Left lung (tissue), 10 donors: ENCODE data around the gene WASF2. TPM values are rescaled to one million over a fixed set of nuclear protein-coding genes. Genes with fewer than 3 reads are reported as not detected.

Experiments
- ATAC-seq: fragments of 200-7000 bp; cut with Tn5 transposase; one replicate; pipeline ENCODE4 v1.9.1; 2020; ENCODE audit warnings: moderate library complexity
- DNase-seq, 4 donors: peaks; one replicate each; pipeline ENCODE4 v3.0.0-alpha.2; 2013 to 2020
- H3K27ac ChIP-seq, 2 donors: fragments of 200-600 bp; sonication (generic) in 1 of 2; one replicate each; pipeline versions ENCODE4 v1.5.0 to v1.8.0; 2020 to 2021
- H3K27me3 ChIP-seq, 2 donors: fragments of 200-600 bp; sonication (generic) in 1 of 2; one replicate each; pipeline versions ENCODE4 v1.5.0 to v1.8.0; 2020 to 2021
- H3K36me3 ChIP-seq, 2 donors: fragments of 200-600 bp; sonication (generic) in 1 of 2; one replicate each; pipeline versions ENCODE4 v1.5.0 to v1.8.0; 2020 to 2021
- H3K4me1 ChIP-seq, 2 donors: fragments of 200-600 bp; one replicate each; pipeline ENCODE4 v1.8.0; 2021
- H3K4me3 ChIP-seq, 2 donors: fragments of 200-600 bp; sonication (generic) in 1 of 2; one replicate each; pipeline versions ENCODE4 v1.5.0 to v1.8.0; 2020 to 2021; ENCODE audit warnings: mild to moderate bottlenecking in 1 of 2
- H3K9me3 ChIP-seq, 2 donors: fragments of 200-600 bp; sonication (generic) in 1 of 2; one replicate each; pipeline versions ENCODE4 v1.5.0 to v1.8.0; 2020 to 2021
- CTCF ChIP-seq, 2 donors: fragments of 200-600 bp; sonication (generic) in 1 of 2; IDR thresholded peaks; one replicate each; pipeline versions ENCODE4 v1.5.0 to v1.8.0; 2021; ENCODE audit warnings: antibody characterized with exemption in 2 of 2
- intact Hi-C, 2 donors: fragments of 100-400 bp; cut with DNase I; formaldehyde crosslinking; loops; one replicate each; pipeline versions ENCODE4 v1.11.2 to v1.14.2; 2022
- polyA plus RNA-seq, 6 donors: library from polyadenylated mRNA; unstranded; fragments of 120-200 nt; gene quantifications; one replicate each; pipeline ENCODE4 v1.2.1, GENCODE V29; 2013; ENCODE audit not compliant: insufficient read length in 6 of 6
- total RNA-seq, 2 donors: library from RNA; stranded (reverse); fragmentation: NEBNext Ultra II Directional; extraction: Animal tissue kit (Norgen Biotek cat#: 25700); gene quantifications; one replicate each; pipeline ENCODE4 v1.2.1, GENCODE V29; 2021
- donor health status: DM: no; HTN: yes; CAD: no.
- donor health status: DM: no; HTN: no; CAD: no.

The WASF2 gene
- total and polyA plus RNA-seq, 8 donors, result 108 to 147 (median 134) TPM

- ATAC-seq (no peak), DNase-seq (peak in 1 of 4 donors; percentile 72)
- no peak overlapping the region for H3K27ac ChIP-seq
- intact Hi-C loops, result no loop called here
- no peaks in the 10 kb centered on the region for H3K9me3 ChIP-seq
- H3K36me3 ChIP-seq, result peaks cover 0 to 60% of the 10 kb centered on the region in 2 donors
- TF ChIP-seq CTCF (IDR thresholded peaks at IDR 0.05), result no peak
- peaks cover 23 to 56% of the 10 kb centered on the region in 2 donors for H3K4me1 ChIP-seq
- no peak overlapping the region for H3K4me3 ChIP-seq
- H3K27me3 ChIP-seq, result peaks cover 0 to 7% of the 10 kb centered on the region in 2 donors
Measured at GRCh38 chr1:27363766-27364695, 125.9 kb downstream of the WASF2 start.

- DNase-seq (no peak), ATAC-seq (no peak)
- Histone ChIP-seq H3K4me1 (peaks cover 10 to 47% of the 10 kb centered on the region in 2 donors), H3K4me3 (no peak overlapping the region), H3K9me3 (no peaks in the 10 kb centered on the region), H3K36me3 (peaks cover 0 to 84% of the 10 kb centered on the region in 2 donors), H3K27ac (no peak overlapping the region), H3K27me3 (peaks cover 0 to 1% of the 10 kb centered on the region in 2 donors)
- intact Hi-C loops, result no loop called here
- no peak for TF ChIP-seq CTCF (IDR thresholded peaks at IDR 0.05)
Measured at GRCh38 chr1:27361553-27361952, 128.4 kb downstream of the WASF2 start.

- H3K36me3 ChIP-seq, result peaks cover 0 to 90% of the 10 kb centered on the region in 2 donors
- no peak overlapping the region for H3K27ac ChIP-seq
- peaks cover 10 to 47% of the 10 kb centered on the region in 2 donors for H3K4me1 ChIP-seq
- H3K9me3 ChIP-seq, result no peaks in the 10 kb centered on the region
- H3K4me3 ChIP-seq, result peak overlapping the region in 1 of 2 donors; percentile 44
- no peaks in the 10 kb centered on the region for H3K27me3 ChIP-seq
- ATAC-seq (no peak), DNase-seq (no peak)
- no peak for TF ChIP-seq CTCF (IDR thresholded peaks at IDR 0.05)
- intact Hi-C loops, result no loop called here
Measured at GRCh38 chr1:27361044-27361402, 128.9 kb downstream of the WASF2 start.

GRCh38 chr1:27360159-27361043, 129.6 kb downstream of the WASF2 start:
- peaks cover 10 to 47% of the 10 kb centered on the region in 2 donors for H3K4me1 ChIP-seq
- no peak for TF ChIP-seq CTCF (IDR thresholded peaks at IDR 0.05)
- intact Hi-C loops, result no loop called here
- no peak for ATAC-seq
- H3K27ac ChIP-seq, result no peak overlapping the region
- DNase-seq, result peak in 1 of 4 donors; percentile 92
- H3K9me3 ChIP-seq, result no peaks in the 10 kb centered on the region
- H3K36me3 ChIP-seq, result peaks cover 0 to 96% of the 10 kb centered on the region in 2 donors
- no peaks in the 10 kb centered on the region for H3K27me3 ChIP-seq
- H3K4me3 ChIP-seq, result peak overlapping the region in 1 of 2 donors; percentile 44

GRCh38 chr1:27359822-27360158, 130.2 kb downstream of the WASF2 start:
- intact Hi-C loops, result loop anchor here in 1 of 2 donors (5.0 kb wide), 1 partner anchor 33 kb away; the partner anchor contains the start of gene GPR3

More at GRCh38 chr1:27359822-27360158, 130.2 kb downstream of the WASF2 start:
- Histone ChIP-seq H3K9me3 (no peaks in the 10 kb centered on the region), H3K4me3 (no peak overlapping the region), H3K27ac (no peak overlapping the region), H3K27me3 (no peaks in the 10 kb centered on the region), H3K4me1 (peaks cover 5 to 42% of the 10 kb centered on the region in 2 donors), H3K36me3 (peaks cover 0 to 100% of the 10 kb centered on the region in 2 donors)
- ATAC-seq (no peak), DNase-seq (no peak)
- TF ChIP-seq CTCF (IDR thresholded peaks at IDR 0.05), result no peak
